Measurements from ENCODE around the gene RAPGEF4.

RAPGEF4 gene

GRCh38 chr2:172823261-172823850, 87.7 kb downstream of the RAPGEF4 start:
- DNase-seq (ENCODE audit: low read depth, low spot score): no peak

- DNase-seq (ENCODE audit: low read depth, low spot score): no peak
These were observed 90.9 kb downstream of the RAPGEF4 start for GRCh38 chr2:172826522-172826921.

- no peak for DNase-seq (ENCODE audit: low read depth, low spot score)
These were observed 93.6 kb downstream of the RAPGEF4 start for GRCh38 chr2:172829229-172829628.

GRCh38 chr2:172830482-172830881, 94.8 kb downstream of the RAPGEF4 start:
- no peak for DNase-seq (ENCODE audit: low read depth, low spot score)

- no peak for DNase-seq (ENCODE audit: low read depth, low spot score)
These were observed 98.3 kb downstream of the RAPGEF4 start for GRCh38 chr2:172833898-172834297.

GRCh38 chr2:172834881-172835280, 99.2 kb downstream of the RAPGEF4 start:
- DNase-seq (ENCODE audit: low read depth, low spot score): no peak

- no peak for DNase-seq (ENCODE audit: low read depth, low spot score)
These were observed 100.7 kb downstream of the RAPGEF4 start for GRCh38 chr2:172836347-172836821.

GRCh38 chr2:172836827-172837226, 101.2 kb downstream of the RAPGEF4 start:
- DNase-seq (ENCODE audit: low read depth, low spot score): no peak

- DNase-seq (ENCODE audit: low read depth, low spot score): no peak
These were observed 103.8 kb downstream of the RAPGEF4 start for GRCh38 chr2:172839446-172839845.

- DNase-seq (ENCODE audit: low read depth, low spot score): no peak
These were observed 107.0 kb downstream of the RAPGEF4 start for GRCh38 chr2:172842511-172843265.

GRCh38 chr2:172843266-172843582, 107.6 kb downstream of the RAPGEF4 start:
- DNase-seq (ENCODE audit: low read depth, low spot score): no peak

- no peak for DNase-seq (ENCODE audit: low read depth, low spot score)
These were observed 108.5 kb downstream of the RAPGEF4 start for GRCh38 chr2:172843902-172844715.

- DNase-seq (ENCODE audit: low read depth, low spot score): no peak
These were observed 109.5 kb downstream of the RAPGEF4 start for GRCh38 chr2:172845028-172845630.

- DNase-seq (ENCODE audit: low read depth, low spot score): no peak
These were observed 110.9 kb downstream of the RAPGEF4 start for GRCh38 chr2:172846551-172846950.

GRCh38 chr2:172847188-172847587, 111.5 kb downstream of the RAPGEF4 start:
- DNase-seq (ENCODE audit: low read depth, low spot score): no peak

- DNase-seq (ENCODE audit: low read depth, low spot score): no peak
These were observed 112.9 kb downstream of the RAPGEF4 start for GRCh38 chr2:172848519-172848918.

GRCh38 chr2:172849519-172850217, 114.0 kb downstream of the RAPGEF4 start:
- no peak for DNase-seq (ENCODE audit: low read depth, low spot score)

GRCh38 chr2:172855588-172855987, 119.9 kb downstream of the RAPGEF4 start:
- DNase-seq (ENCODE audit: low read depth, low spot score): no peak

GRCh38 chr2:172856606-172857005, 121.0 kb downstream of the RAPGEF4 start:
- no peak for DNase-seq (ENCODE audit: low read depth, low spot score)

GRCh38 chr2:172858473-172858745, 122.8 kb downstream of the RAPGEF4 start:
- no peak for DNase-seq (ENCODE audit: low read depth, low spot score)

- no peak for DNase-seq (ENCODE audit: low read depth, low spot score)
These were observed 124.1 kb downstream of the RAPGEF4 start for GRCh38 chr2:172859581-172860335.
